Measurements from ENCODE around the gene ATP8B1. TPM values are rescaled to one million over a fixed set of nuclear protein-coding genes. Genes with fewer than 3 reads are reported as not detected.

The ATP8B1 gene
- total RNA-seq, 2 experiments from 2014 or later, result not detected

DNA sequence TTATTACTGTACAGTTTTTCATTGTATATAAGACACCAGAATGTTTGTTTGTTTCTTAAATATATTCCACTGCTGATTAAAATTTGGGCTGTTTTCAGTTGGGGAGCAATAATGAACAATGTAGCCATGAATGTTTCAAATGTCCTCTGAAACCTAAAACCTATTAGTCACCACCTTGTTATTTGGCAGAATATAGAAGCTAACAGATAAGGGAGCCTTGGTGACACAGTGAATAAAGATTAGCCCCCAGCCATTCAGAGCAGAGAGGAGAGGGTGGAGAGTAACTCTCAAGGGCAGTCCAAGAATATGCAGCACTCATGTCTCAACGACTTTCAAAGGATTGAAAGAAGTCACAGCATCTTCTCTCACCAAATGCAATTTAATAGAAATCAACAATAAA, 43.1 kb upstream of the ATP8B1 start:
- intact Hi-C loops (cut with DNase I, micrococcal nuclease), result no loop called here
- H3K4me3 ChIP-seq (ENCODE audit: low read length), result no peak overlapping the region
- POLR2A ChIA-PET, result no interaction called here
- Mint-ChIP-seq H3K27ac (no peak overlapping the region), H3K4me3 (no peak overlapping the region), H3K27me3 (peaks cover 18% of the 10 kb centered on the region), H3K36me3 (ENCODE audit: low read depth) (no peaks in the 10 kb centered on the region), H3K9me3 (no peaks in the 10 kb centered on the region), H3K4me1 (ENCODE audit: low read depth) (no peaks in the 10 kb centered on the region)
- H3K9me3 ChIP-seq (ENCODE audit: control insufficient read depth in 1 of 2, insufficient read depth in 1 of 2, low read length in 2 of 2), result no peaks in the 10 kb centered on the region
- no peaks in the 10 kb centered on the region for H3K4me1 ChIP-seq (ENCODE audit: insufficient read depth, low read length)
- DNase-seq (no peak), ATAC-seq (ENCODE audit: poor library complexity) (no peak)
- H3K36me3 ChIP-seq (ENCODE audit: insufficient read depth, low read length), result no peaks in the 10 kb centered on the region
- TF ChIP-seq, protein P1, sequence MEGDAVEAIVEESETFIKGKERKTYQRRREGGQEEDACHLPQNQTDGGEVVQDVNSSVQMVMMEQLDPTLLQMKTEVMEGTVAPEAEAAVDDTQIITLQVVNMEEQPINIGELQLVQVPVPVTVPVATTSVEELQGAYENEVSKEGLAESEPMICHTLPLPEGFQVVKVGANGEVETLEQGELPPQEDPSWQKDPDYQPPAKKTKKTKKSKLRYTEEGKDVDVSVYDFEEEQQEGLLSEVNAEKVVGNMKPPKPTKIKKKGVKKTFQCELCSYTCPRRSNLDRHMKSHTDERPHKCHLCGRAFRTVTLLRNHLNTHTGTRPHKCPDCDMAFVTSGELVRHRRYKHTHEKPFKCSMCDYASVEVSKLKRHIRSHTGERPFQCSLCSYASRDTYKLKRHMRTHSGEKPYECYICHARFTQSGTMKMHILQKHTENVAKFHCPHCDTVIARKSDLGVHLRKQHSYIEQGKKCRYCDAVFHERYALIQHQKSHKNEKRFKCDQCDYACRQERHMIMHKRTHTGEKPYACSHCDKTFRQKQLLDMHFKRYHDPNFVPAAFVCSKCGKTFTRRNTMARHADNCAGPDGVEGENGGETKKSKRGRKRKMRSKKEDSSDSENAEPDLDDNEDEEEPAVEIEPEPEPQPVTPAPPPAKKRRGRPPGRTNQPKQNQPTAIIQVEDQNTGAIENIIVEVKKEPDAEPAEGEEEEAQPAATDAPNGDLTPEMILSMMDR (IDR thresholded peaks at IDR 0.05), result no peak
- CTCF ChIA-PET, result no interaction called here
- H3K27me3 ChIP-seq (ENCODE audit: control insufficient read depth in 1 of 2, insufficient read depth in 2 of 2, low read length in 2 of 2), result no peaks in the 10 kb centered on the region
- H3K27ac ChIP-seq (ENCODE audit: low read depth in 1 of 2, low read length in 2 of 2), result no peak overlapping the region

DNA sequence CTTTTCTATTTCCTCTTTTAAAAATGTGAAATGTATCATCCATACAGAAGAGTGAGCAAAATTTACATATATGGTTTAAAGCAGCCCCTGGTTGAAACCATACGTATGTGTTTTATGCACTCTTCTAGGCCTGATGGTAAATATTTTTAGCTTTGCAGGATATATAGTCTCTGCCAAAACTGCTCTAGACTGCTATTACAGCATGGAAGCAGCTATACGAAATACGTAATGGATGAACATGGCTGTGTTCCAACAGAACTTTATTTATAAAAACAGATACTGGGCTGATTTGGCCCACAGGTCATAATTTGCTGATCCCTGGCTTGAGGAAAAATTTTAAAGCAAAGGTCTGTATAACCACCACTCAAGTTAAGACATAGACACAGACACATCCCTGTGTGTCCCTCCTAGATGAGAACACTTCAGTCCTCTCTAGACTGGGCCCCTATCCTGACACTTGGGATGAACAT, 42.5 kb upstream of the ATP8B1 start:
- no peak overlapping the region for H3K4me3 ChIP-seq (ENCODE audit: low read length)
- ATAC-seq (ENCODE audit: poor library complexity) (no peak), DNase-seq (no peak)
- Mint-ChIP-seq H3K9me3 (no peaks in the 10 kb centered on the region), H3K27me3 (peaks cover 18% of the 10 kb centered on the region), H3K4me1 (ENCODE audit: low read depth) (no peaks in the 10 kb centered on the region), H3K4me3 (no peak overlapping the region), H3K27ac (no peak overlapping the region), H3K36me3 (ENCODE audit: low read depth) (no peaks in the 10 kb centered on the region)
- ChIA-PET POLR2A (no interaction called here), CTCF (no interaction called here)
- no peaks in the 10 kb centered on the region for H3K4me1 ChIP-seq (ENCODE audit: insufficient read depth, low read length)
- no peaks in the 10 kb centered on the region for H3K36me3 ChIP-seq (ENCODE audit: insufficient read depth, low read length)
- no peaks in the 10 kb centered on the region for H3K27me3 ChIP-seq (ENCODE audit: control insufficient read depth in 1 of 2, insufficient read depth in 2 of 2, low read length in 2 of 2)
- H3K27ac ChIP-seq (ENCODE audit: low read depth in 1 of 2, low read length in 2 of 2), result no peak overlapping the region
- TF ChIP-seq, protein P1 (IDR thresholded peaks at IDR 0.05), result no peak
- H3K9me3 ChIP-seq (ENCODE audit: control insufficient read depth in 1 of 2, insufficient read depth in 1 of 2, low read length in 2 of 2), result no peaks in the 10 kb centered on the region
- intact Hi-C loops (cut with DNase I, micrococcal nuclease), result no loop called here

DNA sequence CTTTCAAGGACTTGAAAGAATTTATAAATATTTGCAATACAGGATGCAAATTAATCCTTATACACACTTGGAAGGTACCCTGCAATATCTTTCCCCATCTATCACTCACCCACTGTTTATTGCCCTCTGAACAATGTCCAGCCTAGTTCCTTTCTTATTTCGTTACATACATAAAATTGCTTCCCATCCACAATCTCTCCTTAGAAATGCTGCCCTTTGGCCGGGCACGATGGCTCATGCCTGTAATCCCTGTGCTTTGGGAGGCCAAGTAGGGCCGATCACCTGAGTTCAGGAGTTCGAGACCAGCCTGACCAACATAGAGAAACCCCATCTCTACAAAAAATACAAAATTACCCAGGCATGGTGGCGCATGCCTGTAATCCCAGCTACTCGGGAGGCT, 41.2 kb upstream of the ATP8B1 start:
- no peak overlapping the region for H3K27ac Mint-ChIP-seq
- no peaks in the 10 kb centered on the region for H3K4me1 ChIP-seq (ENCODE audit: insufficient read depth, low read length)
- no peaks in the 10 kb centered on the region for H3K36me3 ChIP-seq (ENCODE audit: insufficient read depth, low read length)
- DNase-seq (no peak), ATAC-seq (ENCODE audit: poor library complexity) (no peak)
- intact Hi-C loops (cut with DNase I, micrococcal nuclease), result no loop called here
- H3K27me3 Mint-ChIP-seq, result peaks cover 18% of the 10 kb centered on the region
- H3K36me3 Mint-ChIP-seq (ENCODE audit: low read depth), result no peaks in the 10 kb centered on the region
- CTCF ChIA-PET, result no interaction called here
- no peaks in the 10 kb centered on the region for H3K9me3 ChIP-seq (ENCODE audit: control insufficient read depth in 1 of 2, insufficient read depth in 1 of 2, low read length in 2 of 2)
- no peaks in the 10 kb centered on the region for H3K4me1 Mint-ChIP-seq (ENCODE audit: low read depth)
- POLR2A ChIA-PET, result no interaction called here
- TF ChIP-seq, protein P1 (IDR thresholded peaks at IDR 0.05), result no peak
- H3K27ac ChIP-seq (ENCODE audit: low read depth in 1 of 2, low read length in 2 of 2), result no peak overlapping the region
- H3K9me3 Mint-ChIP-seq, result no peaks in the 10 kb centered on the region
- H3K4me3 ChIP-seq (ENCODE audit: low read length), result no peak overlapping the region
- H3K4me3 Mint-ChIP-seq, result no peak overlapping the region
- H3K27me3 ChIP-seq (ENCODE audit: control insufficient read depth in 1 of 2, insufficient read depth in 2 of 2, low read length in 2 of 2), result no peaks in the 10 kb centered on the region
